Measurements from ENCODE around the gene PLP2.

Gene PLP2

GRCh38 chrX:49193542-49193964 is 21.9 kb downstream of the PLP2 start:
- Histone ChIP-seq H3K79me1 (replicated peaks; ENCODE audit: low read length, poor library complexity, severe bottlenecking) (no peaks in the 10 kb centered on the region), H3K14ac (ENCODE audit: low read length in 2 of 2) (no peak overlapping the region), H2BK120ac (ENCODE audit: low read depth, low read length) (no peak overlapping the region), H2BK15ac (ENCODE audit: low read depth, poor library complexity, severe bottlenecking) (no peak overlapping the region), H3K4me2 (ENCODE audit: low read length, poor library complexity, severe bottlenecking) (no peak overlapping the region), H3K23ac (ENCODE audit: low read length in 2 of 2) (no peak overlapping the region), H3K9me3 (ENCODE audit: control insufficient read depth, low read length) (no peaks in the 10 kb centered on the region), H3K36me3 (ENCODE audit: control insufficient read depth in 1 of 2, insufficient read depth in 2 of 2, low read depth in 1 of 2, low read length in 2 of 2) (no peaks in the 10 kb centered on the region), H3K18ac (ENCODE audit: low read depth in 1 of 2, low read length in 2 of 2) (no peak overlapping the region), H2BK5ac (ENCODE audit: low read depth, low read length, poor library complexity, severe bottlenecking) (no peak overlapping the region), H3K4ac (ENCODE audit: low read depth in 1 of 2, low read length in 2 of 2) (no peak overlapping the region), H3K9ac (ENCODE audit: low read length) (no peak overlapping the region), H2AK5ac (ENCODE audit: low read length, severe bottlenecking) (no peak overlapping the region), H3K4me1 (ENCODE audit: control insufficient read depth, insufficient read depth, low read depth, low read length) (peaks cover 1% of the 10 kb centered on the region), H3K27ac (ENCODE audit: low read length, poor library complexity, severe bottlenecking) (no peak overlapping the region), H2BK12ac (ENCODE audit: low read length in 2 of 2) (no peak overlapping the region), H2AFZ (ENCODE audit: low read depth, low read length) (no peak overlapping the region), H4K91ac (ENCODE audit: low read length) (no peak overlapping the region), H3K4me3 (ENCODE audit: insufficient read depth in 1 of 2, low read depth in 1 of 2, low read length in 2 of 2) (no peak overlapping the region), H3K27me3 (ENCODE audit: control insufficient read depth in 1 of 2, insufficient read depth in 1 of 2, low read length in 2 of 2) (peaks cover 10 to 13% of the 10 kb centered on the region in 2 experiments), H4K8ac (ENCODE audit: low read length) (no peak overlapping the region)
- no peak for DNase-seq
- 90% methylated on average over 2 of the region's 2 CpGs for WGBS

DNA sequence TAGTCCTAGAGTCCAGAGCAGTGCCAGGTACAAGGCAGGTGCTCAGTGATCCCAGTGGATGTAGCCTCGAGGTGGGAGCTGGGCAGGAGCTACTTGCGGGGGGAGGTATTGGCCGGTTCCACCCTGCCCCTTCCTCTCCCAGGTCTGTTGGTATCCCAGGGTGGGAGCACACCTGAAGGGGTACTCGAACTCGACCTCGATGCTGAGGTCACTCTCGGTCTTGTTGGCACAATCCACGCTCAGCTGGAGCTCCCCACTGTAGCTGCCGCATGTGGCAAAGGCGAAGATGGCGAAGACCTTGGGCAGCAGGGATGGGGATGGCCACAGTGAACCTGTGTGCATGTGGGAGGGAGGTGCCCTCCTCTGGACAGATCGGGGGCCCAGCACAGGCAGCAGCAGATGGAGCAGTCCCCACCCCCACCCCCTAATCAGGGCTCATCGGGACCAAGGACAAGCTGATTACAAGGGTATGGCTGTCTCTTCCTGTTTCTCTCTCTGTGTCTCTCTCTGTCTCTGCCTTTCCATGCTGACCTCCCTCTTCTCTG is 25.9 kb downstream of the PLP2 start:
- DNase-seq: no peak
- Histone ChIP-seq H2BK12ac (ENCODE audit: low read length in 2 of 2) (no peak overlapping the region), H2AK5ac (ENCODE audit: low read length, severe bottlenecking) (no peak overlapping the region), H3K18ac (ENCODE audit: low read depth in 1 of 2, low read length in 2 of 2) (no peak overlapping the region), H2BK15ac (ENCODE audit: low read depth, poor library complexity, severe bottlenecking) (no peak overlapping the region), H3K4me3 (ENCODE audit: insufficient read depth in 1 of 2, low read depth in 1 of 2, low read length in 2 of 2) (no peak overlapping the region), H3K9ac (ENCODE audit: low read length) (no peak overlapping the region), H3K4me2 (ENCODE audit: low read length, poor library complexity, severe bottlenecking) (no peak overlapping the region), H2BK120ac (ENCODE audit: low read depth, low read length) (no peak overlapping the region), H3K27me3 (ENCODE audit: control insufficient read depth in 1 of 2, insufficient read depth in 1 of 2, low read length in 2 of 2) (peaks cover 19 to 21% of the 10 kb centered on the region in 2 experiments), H3K27ac (ENCODE audit: low read length, poor library complexity, severe bottlenecking) (no peak overlapping the region), H2BK5ac (ENCODE audit: low read depth, low read length, poor library complexity, severe bottlenecking) (no peak overlapping the region), H3K4me1 (ENCODE audit: control insufficient read depth, insufficient read depth, low read depth, low read length) (peaks cover 5% of the 10 kb centered on the region), H3K14ac (ENCODE audit: low read length in 2 of 2) (no peak overlapping the region), H3K9me3 (ENCODE audit: control insufficient read depth, low read length) (no peaks in the 10 kb centered on the region), H4K8ac (ENCODE audit: low read length) (no peak overlapping the region), H3K36me3 (ENCODE audit: control insufficient read depth in 1 of 2, insufficient read depth in 2 of 2, low read depth in 1 of 2, low read length in 2 of 2) (no peaks in the 10 kb centered on the region), H2AFZ (ENCODE audit: low read depth, low read length) (no peak overlapping the region), H3K23ac (ENCODE audit: low read length in 2 of 2) (no peak overlapping the region), H3K79me1 (replicated peaks; ENCODE audit: low read length, poor library complexity, severe bottlenecking) (no peaks in the 10 kb centered on the region), H4K91ac (ENCODE audit: low read length) (no peak overlapping the region), H3K4ac (ENCODE audit: low read depth in 1 of 2, low read length in 2 of 2) (no peak overlapping the region)
- WGBS: 81% methylated on average over 8 of the region's 13 CpGs

DNA sequence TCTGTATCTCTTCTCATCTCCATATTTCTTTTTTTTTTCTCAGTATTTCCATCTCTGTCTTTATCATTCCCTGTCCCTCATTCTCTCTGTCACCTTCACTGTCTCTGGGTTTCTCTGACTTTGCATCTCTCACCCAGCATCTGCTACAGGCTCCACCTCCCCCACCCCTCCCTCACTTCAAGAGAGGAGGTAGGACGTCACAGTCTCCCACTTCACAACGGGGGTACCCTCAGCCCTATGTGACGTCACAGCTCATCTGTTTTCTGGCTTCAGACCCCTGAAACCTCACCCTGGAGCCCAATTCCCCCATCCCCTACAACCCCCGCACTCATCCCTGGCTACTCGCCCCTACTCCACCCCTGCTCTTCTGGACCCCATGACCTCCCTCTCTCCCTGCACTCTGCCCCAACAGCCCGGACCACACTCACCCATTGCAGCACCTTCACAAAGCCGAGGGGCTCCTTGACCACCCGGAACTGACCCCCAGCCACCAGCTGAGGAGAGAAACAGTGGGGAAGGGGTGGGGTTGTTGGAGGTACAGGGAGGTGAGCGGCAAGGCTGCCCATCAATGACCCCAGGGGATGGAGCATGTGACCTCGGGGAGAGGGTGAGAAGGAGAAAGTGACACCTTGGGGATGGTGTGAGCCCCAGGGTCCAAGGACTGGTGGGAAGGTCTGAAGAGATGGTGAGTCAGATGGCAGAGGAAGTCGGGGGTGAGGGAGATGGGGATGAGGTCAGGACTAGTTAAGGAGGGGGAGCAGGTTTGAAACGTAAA is 27.0 kb downstream of the PLP2 start:
- no peak overlapping the region for H3K14ac ChIP-seq (ENCODE audit: low read length in 2 of 2)
- H3K4me1 ChIP-seq (ENCODE audit: control insufficient read depth, insufficient read depth, low read depth, low read length): peaks cover 5% of the 10 kb centered on the region
- no peak overlapping the region for H2AK5ac ChIP-seq (ENCODE audit: low read length, severe bottlenecking)
- no peak overlapping the region for H2BK5ac ChIP-seq (ENCODE audit: low read depth, low read length, poor library complexity, severe bottlenecking)
- no peaks in the 10 kb centered on the region for H3K79me1 ChIP-seq (replicated peaks; ENCODE audit: low read length, poor library complexity, severe bottlenecking)
- H3K18ac ChIP-seq (ENCODE audit: low read depth in 1 of 2, low read length in 2 of 2): no peak overlapping the region
- no peak overlapping the region for H4K91ac ChIP-seq (ENCODE audit: low read length)
- H3K23ac ChIP-seq (ENCODE audit: low read length in 2 of 2): no peak overlapping the region
- peaks cover 19 to 26% of the 10 kb centered on the region in 2 experiments for H3K27me3 ChIP-seq (ENCODE audit: control insufficient read depth in 1 of 2, insufficient read depth in 1 of 2, low read length in 2 of 2)
- H3K4me2 ChIP-seq (ENCODE audit: low read length, poor library complexity, severe bottlenecking): no peak overlapping the region
- no peak overlapping the region for H2BK15ac ChIP-seq (ENCODE audit: low read depth, poor library complexity, severe bottlenecking)
- H3K4ac ChIP-seq (ENCODE audit: low read depth in 1 of 2, low read length in 2 of 2): no peak overlapping the region
- WGBS: 3% methylated on average over 10 of the region's 12 CpGs
- no peak overlapping the region for H3K4me3 ChIP-seq (ENCODE audit: insufficient read depth in 1 of 2, low read depth in 1 of 2, low read length in 2 of 2)
- no peak for DNase-seq
- H4K8ac ChIP-seq (ENCODE audit: low read length): no peak overlapping the region
- no peak overlapping the region for H2BK12ac ChIP-seq (ENCODE audit: low read length in 2 of 2)
- no peak overlapping the region for H2AFZ ChIP-seq (ENCODE audit: low read depth, low read length)
- no peaks in the 10 kb centered on the region for H3K36me3 ChIP-seq (ENCODE audit: control insufficient read depth in 1 of 2, insufficient read depth in 2 of 2, low read depth in 1 of 2, low read length in 2 of 2)
- no peaks in the 10 kb centered on the region for H3K9me3 ChIP-seq (ENCODE audit: control insufficient read depth, low read length)
- no peak overlapping the region for H3K27ac ChIP-seq (ENCODE audit: low read length, poor library complexity, severe bottlenecking)
- H3K9ac ChIP-seq (ENCODE audit: low read length): no peak overlapping the region
- H2BK120ac ChIP-seq (ENCODE audit: low read depth, low read length): no peak overlapping the region

DNA sequence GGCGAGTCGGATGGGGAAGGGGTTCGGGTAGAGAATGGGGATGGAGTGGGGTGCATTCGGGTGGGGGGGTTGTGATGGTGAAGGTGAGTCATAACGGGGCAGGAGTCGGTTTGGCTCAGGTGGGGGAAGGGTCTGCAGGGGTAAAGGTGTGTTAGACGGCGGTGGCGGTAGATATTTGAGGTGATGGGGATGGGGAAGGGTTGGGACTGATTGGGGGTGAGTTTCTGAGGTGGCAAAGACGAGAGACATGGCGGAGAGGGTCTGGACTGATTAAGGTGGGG is 27.6 kb downstream of the PLP2 start:
- no peak overlapping the region for H3K23ac ChIP-seq (ENCODE audit: low read length in 2 of 2)
- H2BK120ac ChIP-seq (ENCODE audit: low read depth, low read length): no peak overlapping the region
- no peak overlapping the region for H4K8ac ChIP-seq (ENCODE audit: low read length)
- no peak overlapping the region for H4K91ac ChIP-seq (ENCODE audit: low read length)
- no peak overlapping the region for H2AFZ ChIP-seq (ENCODE audit: low read depth, low read length)
- no peak overlapping the region for H3K14ac ChIP-seq (ENCODE audit: low read length in 2 of 2)
- no peak overlapping the region for H3K18ac ChIP-seq (ENCODE audit: low read depth in 1 of 2, low read length in 2 of 2)
- no peaks in the 10 kb centered on the region for H3K79me1 ChIP-seq (replicated peaks; ENCODE audit: low read length, poor library complexity, severe bottlenecking)
- H3K4me2 ChIP-seq (ENCODE audit: low read length, poor library complexity, severe bottlenecking): no peak overlapping the region
- H3K36me3 ChIP-seq (ENCODE audit: control insufficient read depth in 1 of 2, insufficient read depth in 2 of 2, low read depth in 1 of 2, low read length in 2 of 2): no peaks in the 10 kb centered on the region
- no peaks in the 10 kb centered on the region for H3K9me3 ChIP-seq (ENCODE audit: control insufficient read depth, low read length)
- peaks cover 5% of the 10 kb centered on the region for H3K4me1 ChIP-seq (ENCODE audit: control insufficient read depth, insufficient read depth, low read depth, low read length)
- H2BK12ac ChIP-seq (ENCODE audit: low read length in 2 of 2): no peak overlapping the region
- no peak overlapping the region for H3K9ac ChIP-seq (ENCODE audit: low read length)
- no peak overlapping the region for H3K27ac ChIP-seq (ENCODE audit: low read length, poor library complexity, severe bottlenecking)
- no peak overlapping the region for H3K4me3 ChIP-seq (ENCODE audit: insufficient read depth in 1 of 2, low read depth in 1 of 2, low read length in 2 of 2)
- no peak overlapping the region for H2BK5ac ChIP-seq (ENCODE audit: low read depth, low read length, poor library complexity, severe bottlenecking)
- peaks cover 19 to 31% of the 10 kb centered on the region in 2 experiments for H3K27me3 ChIP-seq (ENCODE audit: control insufficient read depth in 1 of 2, insufficient read depth in 1 of 2, low read length in 2 of 2)
- no peak overlapping the region for H2AK5ac ChIP-seq (ENCODE audit: low read length, severe bottlenecking)
- no peak overlapping the region for H2BK15ac ChIP-seq (ENCODE audit: low read depth, poor library complexity, severe bottlenecking)
- no peak for DNase-seq
- WGBS: 6% methylated on average over 9 of the region's 11 CpGs
- no peak overlapping the region for H3K4ac ChIP-seq (ENCODE audit: low read depth in 1 of 2, low read length in 2 of 2)

Measured in mesenchymal stem cell (in vitro differentiated cells and primary cell).